22Rv1 (cell line): ENCODE data around the gene PALM2AKAP2.

Experiments used
- CTCF ChIP-seq: fragments of 450-650 bp; IDR thresholded peaks from 2 replicates; pipeline ENCODE4 v1.5.1; 2017; ENCODE audit warnings: mild to moderate bottlenecking
- ZFX ChIP-seq: fragments of 450-650 bp; IDR thresholded peaks from 2 replicates; pipeline ENCODE4 v1.6.1; 2017; ENCODE audit warnings: antibody characterized with exemption, borderline replicate concordance

GRCh38 chr9:109816490-109816889 lies 36.5 kb downstream of the PALM2AKAP2 start:
- TF ChIP-seq CTCF (no peak), ZFX (no peak)
